GM18858 (cell line): Measurements from ENCODE around the gene STRBP.
"Not testable (repeated sequence)": the region's sequence is repeated elsewhere in the genome, so short reads cannot be mapped to it uniquely, and the experiment has no call there.

Experiments
- ATAC-seq: cut with Tn5 transposase; IDR thresholded peaks from one replicate; pipeline ENCODE4 v1.9.1; 2021; ENCODE audit not compliant: unreplicated experiment

The STRBP gene

DNA sequence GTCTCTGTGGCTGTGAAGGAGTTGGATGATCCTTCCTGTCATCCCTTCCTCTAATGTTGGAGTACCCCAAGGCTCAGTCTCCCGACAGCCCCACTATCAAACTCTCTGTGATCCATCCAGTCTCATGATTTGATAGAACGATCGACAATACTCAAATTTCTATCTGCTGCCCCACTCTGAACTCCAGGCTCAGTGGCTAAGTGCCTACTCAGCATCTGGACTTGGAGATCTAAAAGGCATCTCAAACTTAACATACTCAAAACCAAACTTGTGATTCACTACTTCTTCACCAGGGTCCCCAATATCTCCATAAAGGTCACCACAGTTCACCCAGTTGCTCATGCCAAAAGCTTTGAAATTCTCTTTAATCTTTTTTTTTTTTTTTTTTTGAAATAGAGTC lies 15.1 kb upstream of the STRBP start:
- no peak for ATAC-seq

DNA sequence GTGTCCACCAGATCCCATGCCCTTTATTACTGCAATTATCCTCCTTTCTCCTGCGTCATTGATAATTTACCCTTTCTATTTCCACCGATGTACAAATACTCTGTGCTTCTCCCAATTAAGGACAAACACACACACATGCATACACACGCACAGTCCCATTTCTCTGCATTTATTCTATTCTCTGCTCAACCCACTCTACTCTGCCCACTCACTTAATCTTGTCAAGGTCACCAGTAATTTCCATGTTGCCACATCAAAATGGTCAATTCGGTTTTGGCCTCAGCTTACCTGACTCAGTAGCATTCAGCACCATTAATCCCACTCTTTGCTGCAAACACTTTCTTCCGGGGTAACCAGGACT lies 14.6 kb upstream of the STRBP start:
- no peak for ATAC-seq

DNA sequence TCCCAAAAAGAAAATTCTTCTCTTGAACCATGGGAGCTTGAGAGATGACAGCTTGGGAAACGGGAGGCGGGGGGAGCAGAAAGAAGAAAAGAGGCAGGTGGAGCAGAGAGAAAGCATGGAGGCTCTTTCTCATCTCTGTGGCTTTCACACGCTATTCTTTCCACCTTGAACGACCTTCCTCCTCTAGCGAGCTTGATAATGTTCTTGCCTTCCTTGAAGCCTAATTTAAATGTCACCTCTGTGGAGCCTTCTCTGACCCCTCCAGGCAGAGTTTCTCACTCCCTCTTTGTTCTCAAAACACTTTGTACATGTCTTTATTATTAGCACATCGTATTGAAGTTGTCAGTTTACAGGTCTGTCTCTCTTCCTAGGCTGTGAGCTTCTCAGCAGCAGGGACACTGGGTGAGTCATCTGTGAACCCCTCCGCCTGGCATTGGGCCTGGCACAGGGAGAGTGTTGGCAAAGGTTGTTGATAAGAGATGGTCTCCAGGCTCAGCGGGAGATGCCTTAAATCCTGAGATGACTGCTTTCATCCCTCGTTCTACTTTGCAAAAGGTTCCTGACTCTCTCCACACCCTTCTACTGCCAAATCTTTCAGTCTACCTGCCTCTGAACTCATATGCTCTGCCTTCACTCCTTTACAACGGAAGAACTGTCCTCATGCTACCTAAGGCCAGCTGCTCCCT lies 14.1 kb upstream of the STRBP start:
- ATAC-seq = no peak

DNA sequence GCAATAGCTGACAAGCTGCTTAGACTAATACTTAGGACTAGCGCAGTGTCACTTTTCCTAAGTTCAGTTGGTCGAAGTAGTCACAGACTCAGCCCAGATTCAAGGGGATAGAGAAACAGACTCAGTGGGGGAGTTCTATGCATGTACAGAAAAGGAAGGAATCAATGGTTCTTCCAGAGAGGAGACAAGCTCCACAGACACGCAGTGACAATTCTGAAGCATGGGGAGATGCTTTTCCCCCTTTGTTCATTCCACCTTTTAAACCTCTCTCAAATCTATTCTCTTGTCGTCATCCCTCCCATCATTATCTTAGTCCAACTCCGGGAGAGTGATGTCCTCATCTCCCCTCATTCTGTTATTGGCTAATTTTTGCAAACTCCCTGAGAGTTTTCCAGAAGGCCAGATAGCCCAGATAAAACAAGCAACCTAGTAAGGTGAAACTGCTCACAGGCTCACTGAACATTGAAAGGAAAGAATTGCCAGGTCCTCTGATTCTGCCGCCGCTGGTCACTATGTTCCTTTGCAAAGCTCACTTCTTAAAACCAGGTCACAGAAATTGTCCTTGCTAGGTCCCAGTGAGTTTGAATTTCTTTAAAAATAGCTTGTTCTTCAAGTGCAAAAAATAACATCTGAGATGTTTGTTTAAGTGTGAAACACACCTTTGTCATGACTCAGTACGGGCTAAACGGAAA lies 13.4 kb upstream of the STRBP start:
- no peak for ATAC-seq

DNA sequence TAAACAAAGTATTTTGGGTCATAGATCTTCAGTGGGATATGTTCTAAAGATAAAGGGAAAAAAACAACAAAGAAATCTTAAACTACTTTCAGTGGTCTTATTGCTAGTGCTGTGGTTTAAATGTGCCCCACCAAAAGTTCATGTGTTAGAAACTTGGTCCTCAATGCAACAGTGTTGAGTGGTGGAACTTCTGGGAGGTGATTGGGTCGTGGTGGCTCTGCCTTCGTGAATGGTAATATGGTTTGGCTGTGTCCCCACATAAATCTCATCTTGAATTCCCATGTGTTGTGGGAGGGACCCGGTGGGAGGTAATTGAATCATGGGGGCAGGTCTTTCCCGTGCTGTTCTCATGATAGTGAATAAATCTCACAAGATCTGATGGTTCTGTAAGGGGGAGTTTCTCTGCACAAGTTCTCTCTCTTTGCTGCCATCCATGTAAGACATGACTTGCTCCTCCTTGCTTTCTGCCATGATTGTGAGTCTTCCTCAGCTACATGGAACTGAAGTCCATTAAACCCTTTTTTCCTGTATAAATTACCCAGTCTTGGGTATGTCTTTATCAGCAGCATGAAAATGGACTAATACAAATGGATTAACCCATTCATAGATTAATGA lies 10.6 kb upstream of the STRBP start:
- ATAC-seq = not testable (repeated sequence)

DNA sequence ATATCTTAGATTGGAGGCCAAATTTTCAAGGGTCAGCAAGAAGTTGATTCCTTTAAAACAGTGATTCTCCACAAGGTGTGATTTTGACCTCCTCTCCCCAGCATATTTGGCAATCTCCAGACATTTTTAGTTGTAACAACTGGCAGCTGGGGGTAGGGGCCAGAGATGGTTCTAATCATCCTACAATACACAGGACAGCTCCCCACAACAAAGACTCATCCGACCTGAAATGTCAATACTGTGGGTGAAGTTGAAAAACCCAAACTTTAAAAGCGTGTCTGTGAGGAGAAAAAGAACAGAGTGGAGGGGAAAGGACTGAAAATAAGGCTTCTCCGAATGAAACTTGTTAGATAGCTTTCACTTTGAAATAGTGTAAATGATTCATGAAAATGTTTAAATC lies 10.0 kb upstream of the STRBP start:
- no peak for ATAC-seq

DNA sequence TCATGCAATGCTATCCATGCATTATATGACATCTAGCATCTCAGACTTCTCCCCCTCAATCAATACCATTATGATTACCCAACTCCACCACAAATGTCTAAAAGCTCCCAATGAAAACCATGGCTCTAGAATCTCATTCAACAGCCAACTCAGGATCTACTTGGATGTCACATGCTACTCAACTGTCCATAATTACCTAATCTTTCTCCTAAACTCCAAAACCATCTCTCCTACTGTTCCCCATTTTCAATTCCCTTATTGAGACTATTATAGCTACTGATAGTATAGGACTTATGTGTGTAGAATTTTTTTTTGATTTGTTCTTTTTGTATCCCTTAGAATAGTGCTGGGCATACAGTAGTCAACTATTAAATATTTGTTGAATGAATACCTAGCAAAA lies 8.2 kb upstream of the STRBP start:
- ATAC-seq = no peak

DNA sequence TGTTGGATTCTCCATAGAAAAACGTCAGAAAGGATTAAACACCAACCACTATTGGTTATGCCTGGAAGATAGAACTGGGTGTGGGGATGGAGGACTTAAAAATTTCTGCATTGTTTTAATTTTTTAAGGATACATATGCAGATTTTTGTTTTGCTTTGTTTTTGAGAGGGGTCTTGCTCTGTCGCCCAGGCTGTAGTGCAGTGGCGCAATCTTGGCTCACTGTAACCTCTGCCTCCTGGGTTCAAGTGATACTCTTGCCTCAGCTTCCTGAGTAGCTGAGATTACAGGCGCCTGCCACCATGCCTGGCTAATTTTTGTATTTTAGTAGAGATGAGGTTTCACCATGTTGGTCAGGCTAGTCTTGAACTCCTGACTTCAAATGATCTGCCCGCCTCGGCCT lies 2.7 kb upstream of the STRBP start:
- ATAC-seq = not testable (repeated sequence)

DNA sequence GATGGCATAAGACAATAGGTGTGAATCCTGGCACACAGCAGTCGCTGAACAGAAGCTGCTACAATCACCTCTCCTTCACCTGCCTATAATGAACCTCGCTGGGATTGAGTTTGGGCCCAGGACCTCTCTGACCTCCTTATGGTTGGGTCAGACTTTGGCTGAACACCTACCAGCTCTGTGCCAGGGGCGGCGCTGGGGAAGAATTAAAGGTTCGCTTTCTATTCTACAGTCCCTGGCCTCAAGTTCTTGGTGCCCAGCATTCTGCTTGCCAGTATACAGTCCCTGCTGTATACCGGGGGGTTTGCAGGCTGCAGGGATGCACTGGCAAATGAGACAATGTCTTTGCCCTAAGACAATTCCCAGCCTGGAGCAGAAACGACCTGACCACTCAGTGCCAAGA lies 895 bp upstream of the STRBP start:
- no peak for ATAC-seq

DNA sequence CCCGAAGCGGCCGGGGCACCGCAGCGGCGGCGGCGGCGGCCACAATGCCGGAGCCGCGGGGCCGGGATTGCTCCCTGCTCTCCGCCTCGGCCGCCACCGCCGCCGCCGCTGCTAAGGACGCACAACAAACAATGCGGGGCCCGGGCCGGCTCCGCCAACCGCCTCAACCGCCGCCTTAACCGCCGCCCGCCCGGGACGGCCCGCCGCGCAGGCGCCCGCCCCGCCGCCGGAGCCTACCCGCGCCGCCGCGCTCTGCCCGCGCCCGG lies 254 bp downstream of the STRBP start:
- ATAC-seq = no peak

DNA sequence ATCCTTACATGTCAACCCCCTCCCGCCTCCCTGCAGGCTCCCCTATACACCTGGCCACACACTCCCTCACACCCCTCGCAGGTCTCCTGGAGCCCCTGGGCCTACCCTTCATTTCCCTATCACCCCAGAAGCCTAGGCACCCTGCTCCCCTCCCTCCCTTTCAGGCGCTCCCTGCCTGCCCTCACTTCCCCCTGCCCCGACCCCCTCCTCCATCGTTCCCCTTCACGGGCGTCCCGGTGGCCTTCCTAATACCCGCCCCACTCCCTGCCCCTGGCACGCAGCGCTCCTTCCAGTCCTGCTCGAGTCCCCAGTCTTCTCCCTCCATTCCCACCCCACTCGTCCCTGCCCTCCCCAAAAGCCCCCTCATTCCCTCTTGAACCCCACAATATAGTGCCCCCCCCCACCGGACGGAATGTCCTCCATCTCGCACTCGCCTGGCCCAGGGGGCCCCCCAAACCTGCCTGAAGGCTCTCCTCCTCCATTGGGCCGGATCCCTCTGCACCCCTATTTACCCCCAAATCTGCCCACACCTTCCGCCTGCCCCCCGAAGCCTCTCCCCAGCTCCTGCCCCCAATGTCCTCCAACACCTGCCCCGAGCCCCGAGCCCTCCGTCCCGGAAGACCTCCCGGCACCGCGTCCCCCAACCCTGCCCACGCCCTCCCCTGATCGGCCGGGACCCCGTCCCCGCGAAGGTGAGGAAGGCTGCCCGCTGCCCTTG lies 746 bp downstream of the STRBP start:
- no peak for ATAC-seq

DNA sequence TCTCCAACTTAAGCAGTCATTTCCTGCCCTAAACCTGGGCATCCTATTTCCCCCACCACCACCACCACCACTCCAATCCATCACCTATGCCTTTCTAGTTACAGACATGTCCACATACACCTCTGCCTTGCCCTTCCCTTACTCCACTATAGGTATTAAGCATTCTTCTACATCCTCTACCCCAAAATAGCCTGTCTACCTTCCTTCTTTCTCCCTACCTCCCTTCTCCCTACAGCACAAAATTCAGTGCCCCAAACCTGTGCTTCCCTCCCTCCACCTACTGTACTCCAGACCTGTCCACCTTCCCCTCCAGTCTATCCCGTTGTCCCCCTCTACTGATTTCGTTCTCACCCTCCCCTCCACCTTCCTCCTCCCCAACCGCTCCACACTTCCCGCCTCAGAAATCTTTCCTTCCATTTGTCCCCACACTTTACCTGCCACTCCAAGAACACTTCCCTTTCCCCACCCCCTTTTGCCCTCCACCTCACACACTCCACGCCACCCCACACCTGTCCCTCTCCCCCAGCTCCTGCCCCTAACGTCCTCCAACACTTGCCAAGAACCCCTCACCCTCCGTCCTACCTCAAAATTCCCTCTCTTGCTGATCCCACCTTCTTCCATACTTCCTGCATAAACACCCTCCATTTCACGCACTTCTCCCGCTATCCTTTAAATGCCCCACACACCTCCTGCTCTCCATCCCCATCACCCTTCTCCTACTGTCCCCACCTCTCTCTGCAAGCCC lies 1.6 kb downstream of the STRBP start:
- ATAC-seq = no peak

DNA sequence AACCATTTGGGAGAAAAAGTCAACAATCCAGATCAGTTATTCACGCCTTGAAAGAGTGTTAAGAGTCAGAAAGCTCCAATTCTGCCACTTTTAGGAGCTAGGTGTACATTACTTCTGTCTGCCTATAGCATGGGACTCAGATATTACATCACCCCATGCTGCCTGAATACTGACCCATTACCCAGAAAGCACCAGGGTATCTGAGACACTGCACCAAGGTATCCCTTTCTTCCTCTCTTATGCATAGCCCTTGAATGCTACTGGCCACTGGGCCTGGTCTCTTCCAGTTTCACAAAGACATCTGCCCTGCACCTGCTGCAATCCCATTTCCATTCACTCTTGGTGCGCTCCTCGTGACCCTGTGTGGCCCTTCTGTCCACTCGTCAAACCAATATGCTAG lies 2.6 kb downstream of the STRBP start:
- ATAC-seq = no peak

DNA sequence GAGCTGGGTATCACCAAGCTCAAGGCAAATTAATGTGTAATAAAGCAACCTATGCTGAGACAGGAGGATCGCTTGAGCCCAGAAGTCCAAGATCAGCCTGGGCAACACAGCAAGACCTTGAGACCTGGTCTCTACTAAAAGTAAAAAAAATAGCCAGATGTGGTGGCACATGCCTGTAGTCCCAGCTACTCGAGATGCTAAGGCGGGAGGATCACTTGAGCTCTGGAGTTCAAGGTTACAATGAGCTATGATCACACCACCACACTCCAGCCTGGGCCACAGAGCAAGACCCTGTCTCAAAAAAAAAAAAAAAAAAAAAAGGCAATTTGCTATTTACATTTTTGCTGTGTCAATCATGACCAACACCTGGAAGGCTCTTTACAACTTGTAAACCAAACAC lies 5.2 kb downstream of the STRBP start:
- no peak for ATAC-seq

DNA sequence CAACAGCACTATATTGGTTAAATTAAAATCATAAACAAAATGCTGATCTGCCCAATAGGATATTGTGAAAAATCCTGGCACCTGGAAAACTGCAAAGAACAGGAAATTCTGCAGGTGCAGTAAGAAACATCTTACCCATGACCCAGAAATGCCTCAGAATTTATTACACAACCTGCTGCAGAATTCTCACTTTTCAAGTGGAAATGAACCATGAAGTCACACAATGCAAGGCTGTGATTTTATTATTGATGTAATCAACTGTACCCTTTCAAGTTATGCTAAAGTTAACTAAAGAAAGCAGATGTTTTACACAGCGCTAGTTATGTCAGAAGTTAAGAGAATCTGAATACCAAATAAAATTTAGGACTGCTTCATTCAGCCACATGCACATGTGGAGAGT lies 6.0 kb downstream of the STRBP start:
- no peak for ATAC-seq

DNA sequence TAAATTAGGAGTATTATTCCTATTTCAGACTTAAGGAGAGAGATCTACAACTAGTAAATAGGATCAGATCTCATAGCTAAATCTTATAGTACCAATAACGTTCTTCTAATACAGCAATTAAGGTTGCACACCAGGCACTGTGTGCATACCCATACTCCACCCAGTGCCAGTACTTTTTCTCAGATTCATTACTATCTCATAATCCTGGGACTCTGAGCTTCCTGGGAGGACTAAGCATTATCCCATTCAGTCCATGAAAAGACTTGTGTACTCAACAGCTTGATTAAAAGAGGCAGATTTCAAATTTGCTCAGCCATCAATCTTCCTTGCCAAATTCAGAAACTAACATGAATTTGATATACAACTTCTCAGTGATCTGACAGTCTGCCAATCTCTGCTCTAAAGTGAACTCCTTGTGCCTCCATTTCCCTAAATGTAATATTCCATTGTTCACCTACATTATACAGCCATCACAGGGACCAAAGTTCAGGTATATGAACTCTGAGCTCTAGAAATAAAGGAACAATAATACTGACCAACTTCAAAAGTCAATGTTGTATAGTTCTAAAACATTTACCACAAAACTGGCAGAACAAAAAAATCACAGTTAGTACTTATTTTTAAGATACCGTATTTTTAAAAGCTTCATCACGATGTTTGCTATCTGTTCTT lies 7.2 kb downstream of the STRBP start:
- ATAC-seq = no peak

DNA sequence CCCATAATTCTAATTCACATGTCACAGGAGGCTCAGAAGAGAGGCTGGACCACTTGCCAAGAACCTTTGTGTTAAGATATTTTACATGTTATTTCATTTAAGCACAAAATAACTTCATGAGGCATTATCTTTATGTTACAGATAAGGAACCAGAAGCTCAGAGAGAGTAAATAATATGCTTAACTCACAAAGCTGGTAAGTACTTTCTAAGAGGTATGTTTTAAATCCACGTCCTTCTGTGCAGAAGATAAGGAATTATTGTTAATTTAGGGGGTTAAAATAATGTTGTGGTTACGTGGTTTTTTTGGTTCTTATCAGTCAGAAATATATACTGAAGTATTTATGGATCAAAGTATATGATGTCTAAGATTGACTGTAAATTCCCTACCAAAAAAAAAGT lies 8.0 kb downstream of the STRBP start:
- no peak for ATAC-seq

DNA sequence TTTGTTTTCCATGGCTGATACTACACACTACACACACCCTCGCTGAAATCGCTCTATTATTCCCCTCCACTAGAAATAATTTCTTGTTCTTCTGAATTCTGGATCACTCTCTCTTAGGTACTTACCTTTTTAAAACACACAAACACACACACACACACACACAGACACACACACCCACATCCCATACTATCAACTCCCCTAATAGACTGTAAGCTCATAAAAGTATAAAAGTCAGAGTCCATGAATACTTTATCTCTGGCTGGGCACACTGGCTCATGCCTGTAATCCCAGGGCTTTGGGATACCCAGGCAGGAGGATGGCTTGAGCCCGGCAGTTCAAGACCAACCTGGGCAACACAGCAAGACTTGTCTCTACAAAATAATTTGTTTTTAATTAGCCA lies 11.1 kb downstream of the STRBP start:
- no peak for ATAC-seq

DNA sequence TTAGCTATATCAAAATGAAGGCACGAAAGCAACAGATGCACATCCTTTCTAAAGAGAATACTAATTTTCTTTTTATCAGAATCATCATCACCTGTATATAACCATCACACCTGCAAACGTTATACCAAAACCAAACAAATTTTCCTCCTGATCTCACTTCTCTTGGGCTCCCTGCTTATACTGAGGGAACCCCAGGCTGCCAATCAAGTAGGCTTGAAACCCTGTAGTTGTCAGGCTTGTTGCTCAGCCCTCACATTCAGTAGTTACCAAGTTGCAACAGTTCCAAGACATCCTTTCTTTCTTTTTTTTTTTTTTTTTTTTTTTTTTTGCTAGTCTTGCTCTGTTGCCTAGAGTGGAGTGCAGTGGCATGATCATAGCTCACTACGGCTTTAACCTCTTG lies 12.7 kb downstream of the STRBP start:
- ATAC-seq = no peak

DNA sequence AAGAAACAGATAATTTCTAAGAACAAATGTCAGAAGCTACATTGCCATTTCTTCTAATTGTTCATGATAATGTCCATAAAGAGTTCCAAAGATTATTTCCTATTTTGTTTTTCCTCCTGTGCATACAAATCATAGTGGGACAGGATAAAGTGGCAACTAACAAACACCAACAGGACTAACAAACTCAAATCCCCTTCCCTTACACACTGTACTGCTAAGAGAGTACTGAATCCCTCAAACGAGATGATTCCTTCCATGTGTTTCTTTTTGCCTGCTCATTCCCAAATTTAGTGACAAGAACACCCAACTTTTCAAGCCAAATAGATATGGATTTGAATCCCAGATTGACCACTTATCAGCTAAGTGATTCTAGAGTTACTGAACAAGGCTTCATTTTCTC lies 15.2 kb downstream of the STRBP start:
- ATAC-seq = no peak

DNA sequence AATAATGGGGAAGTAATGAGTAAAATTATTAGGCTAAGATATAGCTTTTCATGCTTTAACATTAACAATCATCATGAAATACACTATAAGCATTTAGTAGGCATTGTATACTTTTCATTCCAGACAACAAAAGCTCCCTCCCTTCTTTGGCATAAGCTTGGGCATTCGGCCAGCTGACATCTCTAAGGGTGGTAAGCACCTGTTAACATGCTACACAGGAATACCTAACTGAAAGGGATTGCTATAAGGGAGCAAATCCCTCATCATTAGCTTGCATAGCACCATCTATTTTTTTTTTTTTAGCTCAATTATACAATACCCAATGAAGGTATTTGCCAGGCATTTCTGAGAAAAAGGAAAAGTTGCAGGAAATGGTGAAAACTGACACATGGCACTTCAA lies 16.6 kb downstream of the STRBP start:
- ATAC-seq = no peak
